T-cell (primary cell): ENCODE results near the gene SACS. TPM values are rescaled to one million over a fixed set of nuclear protein-coding genes. Genes with fewer than 3 reads are reported as not detected.

Experiments used
- ATAC-seq, 4 experiments: fragments of 200-7000 bp in 3 of 4; fragments of 150-1000 bp in 1 of 4; cut with Tn5 transposase; replicated peaks in 1 of 4; 1 replicate in 3 of 4; 2 replicates in 1 of 4; pipeline ENCODE4 v1.10.0; 2021; ENCODE audit warnings: moderate library complexity in 3 of 4, mild to moderate bottlenecking in 2 of 4, moderate number of reproducible peaks in 1 of 4
- CTCF ChIA-PET, 2 donors: fragments of 300-600 bp; sonication (Branson Sonifier 250); formaldehyde crosslinking; loops; one replicate each; lab custom pipeline; 2022; ENCODE audit warnings: antibody characterized with exemption in 2 of 2; lab: Charles Lee
- POLR2A ChIA-PET, 2 donors: fragments of 300-600 bp; sonication (Branson Sonifier 250); formaldehyde crosslinking; loops; one replicate each; lab custom pipeline; 2022; ENCODE audit warnings: antibody characterized with exemption in 2 of 2; lab: Charles Lee
- DNase-seq, 35 experiments: peaks; one replicate each; pipeline versions ENCODE4 v3.0.0 to v3.0.0-alpha.2; 2013 to 2023
- H3K27ac ChIP-seq: one replicate; pipeline ENCODE4 v1.5.1; 2013; ENCODE audit warnings: low read length
- H3K27me3 ChIP-seq, 2 experiments: replicated peaks in 1 of 2; 1 replicate in 1 of 2; 2 replicates in 1 of 2; pipeline versions ENCODE4 v1.6.1 to v1.7.0; 2013; ENCODE audit warnings: low read length in 1 of 2, mixed read lengths in 1 of 2; ENCODE audit not compliant: control insufficient read depth in 2 of 2, insufficient read depth in 2 of 2; ENCODE audit errors: extremely low read depth in 1 of 2
- H3K36me3 ChIP-seq, 2 donors: 1 replicate in 1 of 2; 2 replicates in 1 of 2; pipeline versions ENCODE4 v1.6.1 to v1.7.0; 2013; ENCODE audit warnings: low read length in 1 of 2; ENCODE audit not compliant: control insufficient read depth in 2 of 2, insufficient read depth in 1 of 2; ENCODE audit errors: extremely low read depth in 1 of 2
- H3K4me1 ChIP-seq, 2 experiments: 1 replicate in 1 of 2; 2 replicates in 1 of 2; pipeline versions ENCODE4 v1.6.1 to v1.7.0; 2013; ENCODE audit warnings: low read length in 2 of 2, mixed read lengths in 1 of 2; ENCODE audit not compliant: insufficient read depth in 2 of 2, control insufficient read depth in 1 of 2; ENCODE audit errors: extremely low read depth in 1 of 2
- H3K4me3 ChIP-seq, 2 donors: 1 replicate in 1 of 2; 2 replicates in 1 of 2; pipeline versions ENCODE4 v1.5.1 to v1.7.0; 2013; ENCODE audit warnings: mild to moderate bottlenecking in 2 of 2, low read length in 1 of 2, moderate library complexity in 1 of 2; ENCODE audit not compliant: control insufficient read depth in 1 of 2; ENCODE audit errors: extremely low read depth in 1 of 2
- H3K9me3 ChIP-seq: 2 replicates; pipeline ENCODE4 v1.7.0; 2013
- H3K27ac Mint-ChIP-seq, 2 donors: one replicate each; pipeline ENCODE4 v1.8.0; 2020 to 2021; ENCODE audit warnings: mild to moderate bottlenecking in 2 of 2, mixed read lengths in 2 of 2
- H3K27me3 Mint-ChIP-seq, 2 donors: one replicate each; pipeline ENCODE4 v1.8.0; 2021 to 2022; ENCODE audit warnings: mixed read lengths in 2 of 2
- H3K36me3 Mint-ChIP-seq: one replicate; pipeline ENCODE4 v1.8.0; 2021; ENCODE audit warnings: mixed read lengths
- H3K4me1 Mint-ChIP-seq, 3 donors: one replicate each; pipeline ENCODE4 v1.8.0; 2020 to 2022; ENCODE audit warnings: mixed read lengths in 3 of 3, mild to moderate bottlenecking in 1 of 3
- H3K4me3 Mint-ChIP-seq, 3 donors: one replicate each; pipeline ENCODE4 v1.8.0; 2020 to 2022; ENCODE audit warnings: mild to moderate bottlenecking in 3 of 3, mixed read lengths in 3 of 3, moderate library complexity in 3 of 3
- H3K9me3 Mint-ChIP-seq, 3 donors: one replicate each; pipeline ENCODE4 v1.8.0; 2020 to 2022; ENCODE audit warnings: mixed read lengths in 3 of 3
- WGBS: methylation state at CpG from one replicate; pipeline ENCODE4 v1.1.5; 2013; ENCODE audit warnings: missing lambda C conversion rate; ENCODE audit not compliant: insufficient coverage; 5-methylcytosine and 5-hydroxymethylcytosine counted together
- total RNA-seq, 35 experiments: library from RNA in 6 of 35; stranded (reverse) in 6 of 35; fragments of 120-200 nt in 1 of 35; gene quantifications; one replicate each; pipeline versions ENCODE4 v1.2.1 to v1.2.4 and lab custom pipeline; 2013 to 2026

The SACS gene
- total RNA-seq, 5 donors from 2014 or later (not counting 1 experiment from before 2014, with no cell fraction given): 17.6 to 28.6 (median 27.3) TPM

- POLR2A ChIA-PET: no interaction called here
- ATAC-seq (no peak), DNase-seq (no peak)
- peaks cover 0 to 5% of the 10 kb centered on the region in 2 experiments for H3K27me3 ChIP-seq
- H3K36me3 ChIP-seq: no peaks in the 10 kb centered on the region
- H3K4me3 ChIP-seq: no peak overlapping the region
- H3K4me3 Mint-ChIP-seq: no peak overlapping the region
- peaks cover 0 to 5% of the 10 kb centered on the region in 2 donors for H3K27me3 Mint-ChIP-seq
- WGBS: 70% methylated on average over 2 of the region's 5 CpGs
- no peaks in the 10 kb centered on the region for H3K36me3 Mint-ChIP-seq
- H3K27ac ChIP-seq: no peak overlapping the region
- CTCF ChIA-PET: no interaction called here
- no peaks in the 10 kb centered on the region for H3K4me1 Mint-ChIP-seq
- no peak overlapping the region for H3K27ac Mint-ChIP-seq
- no peaks in the 10 kb centered on the region for H3K9me3 ChIP-seq
- H3K4me1 ChIP-seq: no peaks in the 10 kb centered on the region
- H3K9me3 Mint-ChIP-seq: no peaks in the 10 kb centered on the region
These were observed 16.1 kb upstream of the SACS start for GRCh38 chr13:23449398-23450162.

- Mint-ChIP-seq H3K9me3 (no peaks in the 10 kb centered on the region), H3K27ac (no peak overlapping the region), H3K4me1 (no peaks in the 10 kb centered on the region), H3K36me3 (no peaks in the 10 kb centered on the region), H3K27me3 (no peaks in the 10 kb centered on the region), H3K4me3 (no peak overlapping the region)
- CTCF ChIA-PET: interaction anchor here in 1 of 2 donors (0.6 kb wide), 1 partner anchor 8 kb away, joined by 3 read pairs; no protein-coding TSS in a partner anchor
- POLR2A ChIA-PET: interaction anchor here (0.6 kb wide), 2 partner anchors 177 to 818 kb away, joined by 3 to 5 read pairs; no protein-coding TSS in a partner anchor
- H3K36me3 ChIP-seq: no peaks in the 10 kb centered on the region
- DNase-seq (no peak), ATAC-seq (no peak)
- H3K4me1 ChIP-seq: no peaks in the 10 kb centered on the region
- no peaks in the 10 kb centered on the region for H3K27me3 ChIP-seq
- H3K9me3 ChIP-seq: no peaks in the 10 kb centered on the region
- no peak overlapping the region for H3K27ac ChIP-seq
- no peak overlapping the region for H3K4me3 ChIP-seq
- 97% methylated on average over 3 of the region's 3 CpGs for WGBS
These were observed 14.4 kb upstream of the SACS start for GRCh38 chr13:23447927-23448326.

GRCh38 chr13:23445794-23446193, 12.3 kb upstream of the SACS start:
- ChIA-PET CTCF (no interaction called here), POLR2A (no interaction called here)
- no peaks in the 10 kb centered on the region for H3K36me3 Mint-ChIP-seq
- WGBS: no CpG with 5 or more reads among the region's 1 CpG
- H3K9me3 Mint-ChIP-seq: no peaks in the 10 kb centered on the region
- H3K27ac ChIP-seq: no peak overlapping the region
- no peak for ATAC-seq
- no peaks in the 10 kb centered on the region for H3K9me3 ChIP-seq
- H3K27me3 Mint-ChIP-seq: no peaks in the 10 kb centered on the region
- no peak overlapping the region for H3K4me3 Mint-ChIP-seq
- no peak overlapping the region for H3K27ac Mint-ChIP-seq
- no peaks in the 10 kb centered on the region for H3K27me3 ChIP-seq
- no peaks in the 10 kb centered on the region for H3K4me1 Mint-ChIP-seq
- DNase-seq: no peak
- no peaks in the 10 kb centered on the region for H3K36me3 ChIP-seq
- no peak overlapping the region for H3K4me3 ChIP-seq
- H3K4me1 ChIP-seq: no peaks in the 10 kb centered on the region

GRCh38 chr13:23443878-23444277, 10.4 kb upstream of the SACS start:
- WGBS: 62% methylated on average over 2 of the region's 2 CpGs
- Mint-ChIP-seq H3K36me3 (no peaks in the 10 kb centered on the region), H3K27ac (no peak overlapping the region), H3K4me3 (no peak overlapping the region), H3K4me1 (no peaks in the 10 kb centered on the region), H3K27me3 (no peaks in the 10 kb centered on the region), H3K9me3 (no peaks in the 10 kb centered on the region)
- Histone ChIP-seq H3K27ac (no peak overlapping the region), H3K9me3 (no peaks in the 10 kb centered on the region), H3K4me3 (no peak overlapping the region), H3K36me3 (no peaks in the 10 kb centered on the region), H3K4me1 (no peaks in the 10 kb centered on the region), H3K27me3 (no peaks in the 10 kb centered on the region)
- no peak for ATAC-seq
- DNase-seq: no peak
- ChIA-PET POLR2A (no interaction called here), CTCF (no interaction called here)

- no peaks in the 10 kb centered on the region for H3K9me3 ChIP-seq
- H3K27me3 ChIP-seq: no peaks in the 10 kb centered on the region
- DNase-seq (no peak), ATAC-seq (no peak)
- H3K27ac Mint-ChIP-seq: no peak overlapping the region
- no peak overlapping the region for H3K4me3 ChIP-seq
- H3K4me1 ChIP-seq: no peaks in the 10 kb centered on the region
- H3K27me3 Mint-ChIP-seq: peaks cover 0 to under 1% of the 10 kb centered on the region in 2 donors
- no peak overlapping the region for H3K4me3 Mint-ChIP-seq
- CTCF ChIA-PET: interaction anchor here in 1 of 2 donors (0.6 kb wide), 1 partner anchor 15 kb away, joined by 3 read pairs; no protein-coding TSS in a partner anchor
- POLR2A ChIA-PET: no interaction called here
- H3K4me1 Mint-ChIP-seq: no peaks in the 10 kb centered on the region
- 23% methylated on average over 1 of the region's 2 CpGs for WGBS
- no peak overlapping the region for H3K27ac ChIP-seq
- H3K9me3 Mint-ChIP-seq: no peaks in the 10 kb centered on the region
- no peaks in the 10 kb centered on the region for H3K36me3 Mint-ChIP-seq
- H3K36me3 ChIP-seq: no peaks in the 10 kb centered on the region
These were observed 9.6 kb upstream of the SACS start for GRCh38 chr13:23443110-23443509.

- H3K27me3 Mint-ChIP-seq: peaks cover 0 to 4% of the 10 kb centered on the region in 2 donors
These were observed 7.5 kb upstream of the SACS start for GRCh38 chr13:23440821-23441618.

More at GRCh38 chr13:23440821-23441618, 7.5 kb upstream of the SACS start:
- H3K36me3 Mint-ChIP-seq: no peaks in the 10 kb centered on the region
- no peak for ATAC-seq
- Histone ChIP-seq H3K27ac (no peak overlapping the region), H3K9me3 (no peaks in the 10 kb centered on the region), H3K36me3 (no peaks in the 10 kb centered on the region), H3K27me3 (no peaks in the 10 kb centered on the region), H3K4me3 (no peak overlapping the region), H3K4me1 (no peaks in the 10 kb centered on the region)
- WGBS: 84% methylated on average over 9 of the region's 15 CpGs
- no peak overlapping the region for H3K27ac Mint-ChIP-seq
- H3K4me1 Mint-ChIP-seq: no peaks in the 10 kb centered on the region
- POLR2A ChIA-PET: no interaction called here
- no peak overlapping the region for H3K4me3 Mint-ChIP-seq
- CTCF ChIA-PET: no interaction called here
- H3K9me3 Mint-ChIP-seq: no peaks in the 10 kb centered on the region
- DNase-seq: no peak
